HG02852 (cell line): ENCODE data around the gene GPR35.

ENCODE experiments used
- ATAC-seq: cut with Tn5 transposase; IDR thresholded peaks from one replicate; pipeline ENCODE4 v1.9.1; 2021; ENCODE audit warnings: mild to moderate bottlenecking, moderate library complexity; ENCODE audit not compliant: unreplicated experiment

The GPR35 gene

GRCh38 chr2:240637116-240637900 is 12.0 kb downstream of the GPR35 start:
- no peak for ATAC-seq

- no peak for ATAC-seq
Measured at GRCh38 chr2:240637901-240638345, 12.6 kb downstream of the GPR35 start.

GRCh38 chr2:240638512-240639160 is 13.4 kb downstream of the GPR35 start:
- ATAC-seq: no peak

- ATAC-seq: no peak
Measured at GRCh38 chr2:240639566-240639965, 14.3 kb downstream of the GPR35 start.

GRCh38 chr2:240640939-240641338 is 15.7 kb downstream of the GPR35 start:
- ATAC-seq: no peak

GRCh38 chr2:240642061-240642805 is 17.0 kb downstream of the GPR35 start:
- no peak for ATAC-seq

- no peak for ATAC-seq
Measured at GRCh38 chr2:240642806-240643092, 17.5 kb downstream of the GPR35 start.

GRCh38 chr2:240643093-240643810 is 18.0 kb downstream of the GPR35 start:
- ATAC-seq: no peak

GRCh38 chr2:240643811-240644150 is 18.5 kb downstream of the GPR35 start:
- no peak for ATAC-seq

GRCh38 chr2:240644171-240644651 is 18.9 kb downstream of the GPR35 start:
- no peak for ATAC-seq

GRCh38 chr2:240644859-240645301 is 19.6 kb downstream of the GPR35 start:
- no peak for ATAC-seq

GRCh38 chr2:240645346-240645745 is 20.1 kb downstream of the GPR35 start:
- ATAC-seq: no peak

- no peak for ATAC-seq
Measured at GRCh38 chr2:240645801-240646175, 20.5 kb downstream of the GPR35 start.

GRCh38 chr2:240646176-240646899 is 21.1 kb downstream of the GPR35 start:
- no peak for ATAC-seq

- ATAC-seq: no peak
Measured at GRCh38 chr2:240646900-240647502, 21.7 kb downstream of the GPR35 start.

GRCh38 chr2:240647503-240648154 is 22.3 kb downstream of the GPR35 start:
- ATAC-seq: no peak

GRCh38 chr2:240648155-240648649 is 22.9 kb downstream of the GPR35 start:
- no peak for ATAC-seq

- no peak for ATAC-seq
Measured at GRCh38 chr2:240648650-240649275, 23.5 kb downstream of the GPR35 start.

- no peak for ATAC-seq
Measured at GRCh38 chr2:240649331-240649730, 24.1 kb downstream of the GPR35 start.
